Hematopoietic multipotent progenitor cell treated with erythropoietin and hydrocortisone succinate and interleukin-3 and kit ligand, for 4 days (in vitro differentiated cells): ENCODE data around the gene ARPP21.
A peak's percentile ranks its signal among the peaks of the same experiment; 100 is the strongest.
"Not testable (repeated sequence)": the region's sequence is repeated elsewhere in the genome, so short reads cannot be mapped to it uniquely, and the experiment has no call there.

ENCODE experiments used
- DNase-seq: peaks from one replicate; pipeline ENCODE4 v3.0.0-alpha.2; 2015

Gene ARPP21

DNA sequence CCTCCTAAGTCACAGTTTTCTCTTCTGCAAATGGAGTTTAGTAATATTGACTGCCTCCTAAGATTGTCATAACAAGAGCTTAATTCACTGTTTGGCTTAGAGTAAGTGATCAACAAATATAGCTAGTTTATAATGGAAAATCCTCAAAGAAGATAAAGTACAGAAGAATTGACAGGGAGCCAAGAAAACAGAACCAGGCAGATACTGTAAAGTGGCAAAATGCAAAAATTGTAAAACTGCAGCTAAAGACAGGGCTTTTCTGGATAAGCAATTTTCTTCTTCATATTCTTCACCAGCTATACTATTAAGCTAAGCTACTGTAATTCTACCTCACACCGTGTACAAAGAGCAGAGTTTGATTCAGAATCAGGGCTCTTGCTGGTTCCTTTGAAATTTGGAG lies 148.6 kb downstream of the ARPP21 start:
- DNase-seq, result no peak

GRCh38 chr3:35789042-35789831 lies 149.9 kb downstream of the ARPP21 start:
- DNase-seq, result no peak

DNA sequence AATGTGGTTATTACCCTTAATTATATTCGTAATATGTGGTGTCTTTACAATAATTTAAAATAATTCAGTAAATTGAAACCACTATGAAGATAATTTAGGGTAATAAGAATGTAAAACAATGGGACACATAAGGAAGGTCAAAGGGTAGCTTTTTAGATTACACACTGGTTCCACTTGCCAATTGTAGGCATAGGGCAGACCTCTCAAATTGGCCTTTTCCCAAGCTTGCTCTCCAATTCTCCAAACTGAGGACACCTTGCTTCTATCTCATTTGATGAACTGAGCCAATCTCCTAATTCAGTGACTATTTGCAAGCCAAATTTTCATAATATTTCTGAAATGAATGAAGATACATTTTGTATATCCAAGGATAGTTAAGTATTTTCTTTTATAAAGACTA lies 151.4 kb downstream of the ARPP21 start:
- no peak for DNase-seq

GRCh38 chr3:35793667-35794066 lies 154.3 kb downstream of the ARPP21 start:
- no peak for DNase-seq

DNA sequence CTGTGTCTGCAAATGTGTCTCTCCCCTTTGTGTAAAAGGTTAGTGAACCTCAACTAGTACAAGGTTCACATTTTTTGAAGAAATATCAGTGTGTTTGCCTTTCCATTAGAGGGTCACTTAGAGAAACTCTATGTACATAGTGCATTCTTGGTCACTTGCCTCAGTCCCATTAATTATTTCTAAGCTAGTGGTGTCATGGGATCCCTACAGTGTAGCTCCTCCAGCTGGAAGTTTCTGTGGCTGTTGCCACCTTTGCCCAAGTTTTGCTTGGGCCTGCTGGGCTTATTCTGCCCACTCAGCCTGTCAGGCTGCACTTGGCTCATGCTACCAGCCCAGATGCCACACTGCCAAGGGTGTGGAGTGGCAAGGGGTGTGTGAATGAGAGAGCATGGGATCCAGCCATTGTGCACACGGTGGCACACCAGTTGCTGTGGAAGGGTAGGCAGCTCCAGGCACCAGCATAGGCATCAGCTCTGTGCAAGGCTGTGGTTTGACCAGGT lies 161.7 kb downstream of the ARPP21 start:
- no peak for DNase-seq

GRCh38 chr3:35814531-35814930 lies 175.2 kb downstream of the ARPP21 start:
- DNase-seq, result no peak

GRCh38 chr3:35815796-35816195 lies 176.5 kb downstream of the ARPP21 start:
- not testable (repeated sequence) for DNase-seq

GRCh38 chr3:35817216-35817615 lies 177.9 kb downstream of the ARPP21 start:
- DNase-seq, result no peak

- DNase-seq, result peak; percentile 18
Observed at GRCh38 chr3:35832140-35832571, 192.8 kb downstream of the ARPP21 start.
